Measurements from ENCODE around the gene SH3RF3.
"Not testable (repeated sequence)": the region's sequence is repeated elsewhere in the genome, so short reads cannot be mapped to it uniquely, and the experiment has no call there.

The SH3RF3 gene

GRCh38 chr2:109120686-109121085 lies 8.3 kb upstream of the SH3RF3 start:
- not testable (repeated sequence) for H3K4ac ChIP-seq (ENCODE audit: low read length); H3K4me1 ChIP-seq (ENCODE audit: control insufficient read depth in 2 of 2, insufficient read depth in 1 of 2, low read depth in 1 of 2, low read length in 2 of 2); H4K8ac ChIP-seq (ENCODE audit: low read depth, low read length); H3K18ac ChIP-seq (ENCODE audit: low read length); H3K14ac ChIP-seq (ENCODE audit: low read length); H4K91ac ChIP-seq (ENCODE audit: low read depth, low read length, poor library complexity); H2AFZ ChIP-seq (ENCODE audit: low read length); DNase-seq (ENCODE audit: low spot score); H3K4me3 ChIP-seq (ENCODE audit: low read length in 2 of 2); H3K79me1 ChIP-seq (ENCODE audit: low read depth, low read length); H3K23ac ChIP-seq (ENCODE audit: low read depth, low read length, poor library complexity); H3K36me3 ChIP-seq (replicated peaks in 1 of 2; ENCODE audit: control insufficient read depth in 2 of 2, insufficient read depth in 2 of 2, low read length in 2 of 2); H2BK12ac ChIP-seq (ENCODE audit: low read length); H3K27ac ChIP-seq (replicated peaks; ENCODE audit: low read length); H2AK5ac ChIP-seq (ENCODE audit: low read depth, low read length); H2BK120ac ChIP-seq (ENCODE audit: low read depth, low read length); H3K4me2 ChIP-seq (ENCODE audit: insufficient read depth, low read length, poor library complexity, severe bottlenecking); H3K9me3 ChIP-seq (replicated peaks in 1 of 2; ENCODE audit: control insufficient read depth in 2 of 2, insufficient read depth in 1 of 2, low read depth in 1 of 2, low read length in 2 of 2); H2BK5ac ChIP-seq (ENCODE audit: low read length); H2BK15ac ChIP-seq (ENCODE audit: low read length); H3K27me3 ChIP-seq (ENCODE audit: control insufficient read depth in 3 of 3, insufficient read depth in 3 of 3, low read depth in 1 of 3, low read length in 3 of 3)
- peak overlapping the region; percentile 30 for H3K9ac ChIP-seq (ENCODE audit: low read depth, low read length, poor library complexity)
- WGBS, 2 donors (ENCODE audit: extremely low coverage in 2 of 2, insufficient read length in 2 of 2, insufficient replicate concordance in 1 of 2), result no CpG with 5 or more reads among the region's 10 CpGs

GRCh38 chr2:109123586-109124201 lies 5.3 kb upstream of the SH3RF3 start:
- DNase-seq (ENCODE audit: low spot score), result no peak
- Histone ChIP-seq H3K4me3 (ENCODE audit: low read length in 2 of 2) (no peak overlapping the region), H3K23ac (ENCODE audit: low read depth, low read length, poor library complexity) (no peak overlapping the region), H2AK5ac (ENCODE audit: low read depth, low read length) (no peak overlapping the region), H3K9me3 (replicated peaks in 1 of 2; ENCODE audit: control insufficient read depth in 2 of 2, insufficient read depth in 1 of 2, low read depth in 1 of 2, low read length in 2 of 2) (peaks cover 0 to 2% of the 10 kb centered on the region in 2 donors), H3K9ac (ENCODE audit: low read depth, low read length, poor library complexity) (no peak overlapping the region), H2BK5ac (ENCODE audit: low read length) (no peak overlapping the region), H2BK120ac (ENCODE audit: low read depth, low read length) (no peak overlapping the region), H3K4me1 (ENCODE audit: control insufficient read depth in 2 of 2, insufficient read depth in 1 of 2, low read depth in 1 of 2, low read length in 2 of 2) (peaks cover under 1 to 4% of the 10 kb centered on the region in 2 donors), H3K79me1 (ENCODE audit: low read depth, low read length) (no peaks in the 10 kb centered on the region), H4K91ac (ENCODE audit: low read depth, low read length, poor library complexity) (no peak overlapping the region), H3K4ac (ENCODE audit: low read length) (no peak overlapping the region), H2BK15ac (ENCODE audit: low read length) (no peak overlapping the region), H3K27ac (replicated peaks; ENCODE audit: low read length) (no peak overlapping the region), H3K4me2 (ENCODE audit: insufficient read depth, low read length, poor library complexity, severe bottlenecking) (no peak overlapping the region), H3K18ac (ENCODE audit: low read length) (no peak overlapping the region), H3K14ac (ENCODE audit: low read length) (no peak overlapping the region), H2AFZ (ENCODE audit: low read length) (no peak overlapping the region), H3K36me3 (replicated peaks in 1 of 2; ENCODE audit: control insufficient read depth in 2 of 2, insufficient read depth in 2 of 2, low read length in 2 of 2) (no peaks in the 10 kb centered on the region), H3K27me3 (ENCODE audit: control insufficient read depth in 3 of 3, insufficient read depth in 3 of 3, low read depth in 1 of 3, low read length in 3 of 3) (peaks cover 4 to 15% (median 7%) of the 10 kb centered on the region in 3 experiments), H4K8ac (ENCODE audit: low read depth, low read length) (no peak overlapping the region), H2BK12ac (ENCODE audit: low read length) (no peak overlapping the region)
- WGBS, 2 donors (ENCODE audit: extremely low coverage in 2 of 2, insufficient read length in 2 of 2, insufficient replicate concordance in 1 of 2), result no CpG with 5 or more reads among the region's 4 CpGs

- Histone ChIP-seq H4K91ac (ENCODE audit: low read depth, low read length, poor library complexity) (peak overlapping the region; percentile 19), H2BK15ac (ENCODE audit: low read length) (no peak overlapping the region), H2BK120ac (ENCODE audit: low read depth, low read length) (no peak overlapping the region), H3K4ac (ENCODE audit: low read length) (no peak overlapping the region), H3K27ac (replicated peaks; ENCODE audit: low read length) (no peak overlapping the region), H3K79me1 (ENCODE audit: low read depth, low read length) (no peaks in the 10 kb centered on the region), H3K18ac (ENCODE audit: low read length) (no peak overlapping the region), H2BK5ac (ENCODE audit: low read length) (no peak overlapping the region), H3K4me2 (ENCODE audit: insufficient read depth, low read length, poor library complexity, severe bottlenecking) (no peak overlapping the region), H3K23ac (ENCODE audit: low read depth, low read length, poor library complexity) (no peak overlapping the region), H3K27me3 (ENCODE audit: control insufficient read depth in 3 of 3, insufficient read depth in 3 of 3, low read depth in 1 of 3, low read length in 3 of 3) (peaks cover 18 to 29% (median 21%) of the 10 kb centered on the region in 3 experiments), H2BK12ac (ENCODE audit: low read length) (no peak overlapping the region), H2AFZ (ENCODE audit: low read length) (no peak overlapping the region), H3K4me1 (ENCODE audit: control insufficient read depth in 2 of 2, insufficient read depth in 1 of 2, low read depth in 1 of 2, low read length in 2 of 2) (peaks cover 8% of the 10 kb centered on the region in 2 donors), H3K9ac (ENCODE audit: low read depth, low read length, poor library complexity) (no peak overlapping the region), H3K4me3 (ENCODE audit: low read length in 2 of 2) (no peak overlapping the region), H2AK5ac (ENCODE audit: low read depth, low read length) (no peak overlapping the region), H3K9me3 (replicated peaks in 1 of 2; ENCODE audit: control insufficient read depth in 2 of 2, insufficient read depth in 1 of 2, low read depth in 1 of 2, low read length in 2 of 2) (peaks cover 0 to 2% of the 10 kb centered on the region in 2 donors), H3K36me3 (replicated peaks in 1 of 2; ENCODE audit: control insufficient read depth in 2 of 2, insufficient read depth in 2 of 2, low read length in 2 of 2) (no peaks in the 10 kb centered on the region), H4K8ac (ENCODE audit: low read depth, low read length) (no peak overlapping the region), H3K14ac (ENCODE audit: low read length) (no peak overlapping the region)
- no peak for DNase-seq (ENCODE audit: low spot score)
- no CpG with 5 or more reads among the region's 10 CpGs for WGBS, 2 donors (ENCODE audit: extremely low coverage in 2 of 2, insufficient read length in 2 of 2, insufficient replicate concordance in 1 of 2)
Observed at GRCh38 chr2:109124982-109125592, 3.9 kb upstream of the SH3RF3 start.

GRCh38 chr2:109125593-109126500 lies 3.2 kb upstream of the SH3RF3 start:
- Histone ChIP-seq H4K8ac (ENCODE audit: low read depth, low read length) (no peak overlapping the region), H2BK15ac (ENCODE audit: low read length) (no peak overlapping the region), H3K79me1 (ENCODE audit: low read depth, low read length) (no peaks in the 10 kb centered on the region), H3K4me2 (ENCODE audit: insufficient read depth, low read length, poor library complexity, severe bottlenecking) (no peak overlapping the region), H3K4me1 (ENCODE audit: control insufficient read depth in 2 of 2, insufficient read depth in 1 of 2, low read depth in 1 of 2, low read length in 2 of 2) (peaks cover 8 to 10% of the 10 kb centered on the region in 2 donors), H4K91ac (ENCODE audit: low read depth, low read length, poor library complexity) (no peak overlapping the region), H3K27ac (replicated peaks; ENCODE audit: low read length) (no peak overlapping the region), H3K18ac (ENCODE audit: low read length) (no peak overlapping the region), H3K4me3 (ENCODE audit: low read length in 2 of 2) (no peak overlapping the region), H3K4ac (ENCODE audit: low read length) (no peak overlapping the region), H2BK12ac (ENCODE audit: low read length) (no peak overlapping the region), H2AFZ (ENCODE audit: low read length) (no peak overlapping the region), H3K9me3 (replicated peaks in 1 of 2; ENCODE audit: control insufficient read depth in 2 of 2, insufficient read depth in 1 of 2, low read depth in 1 of 2, low read length in 2 of 2) (no peaks in the 10 kb centered on the region), H3K23ac (ENCODE audit: low read depth, low read length, poor library complexity) (no peak overlapping the region), H2AK5ac (ENCODE audit: low read depth, low read length) (no peak overlapping the region), H3K14ac (ENCODE audit: low read length) (no peak overlapping the region), H2BK5ac (ENCODE audit: low read length) (no peak overlapping the region), H3K27me3 (ENCODE audit: control insufficient read depth in 3 of 3, insufficient read depth in 3 of 3, low read depth in 1 of 3, low read length in 3 of 3) (peaks cover 24 to 36% (median 28%) of the 10 kb centered on the region in 3 experiments), H2BK120ac (ENCODE audit: low read depth, low read length) (no peak overlapping the region), H3K9ac (ENCODE audit: low read depth, low read length, poor library complexity) (no peak overlapping the region), H3K36me3 (replicated peaks in 1 of 2; ENCODE audit: control insufficient read depth in 2 of 2, insufficient read depth in 2 of 2, low read length in 2 of 2) (no peaks in the 10 kb centered on the region)
- no CpG with 5 or more reads among the region's 12 CpGs for WGBS, 2 donors (ENCODE audit: extremely low coverage in 2 of 2, insufficient read length in 2 of 2, insufficient replicate concordance in 1 of 2)
- DNase-seq (ENCODE audit: low spot score), result no peak
